ENCODE data around the gene DAPK3.
"Not testable (repeated sequence)": the region's sequence is repeated elsewhere in the genome, so short reads cannot be mapped to it uniquely, and the experiment has no call there.

Gene DAPK3

DNA sequence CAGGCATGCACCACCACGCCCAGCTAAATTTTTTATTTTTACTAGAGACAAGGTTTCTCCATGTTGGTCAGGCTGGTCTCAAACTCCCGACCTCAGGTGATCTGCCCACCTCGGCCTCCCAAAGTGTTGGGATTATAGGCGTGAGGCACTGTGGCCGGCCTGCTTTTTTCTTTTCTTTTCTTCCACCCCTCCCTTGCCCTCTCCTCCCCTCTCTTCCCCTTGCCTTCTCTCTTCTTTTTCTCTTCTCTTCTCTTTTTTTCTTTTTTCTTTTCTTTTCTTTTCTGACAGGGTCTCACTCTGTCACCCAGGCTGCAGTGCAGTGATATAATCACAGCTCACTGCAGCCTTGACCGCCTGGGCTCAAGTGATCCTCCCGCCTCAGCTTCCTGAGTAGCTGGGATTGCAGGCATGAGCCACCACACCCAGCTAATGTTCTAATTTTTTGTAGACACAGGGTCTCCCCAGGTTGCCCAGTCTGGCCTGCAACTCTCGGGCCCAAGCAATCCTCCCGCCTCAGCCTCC lies 18.1 kb downstream of the DAPK3 start:
- DNase-seq, result not testable (repeated sequence)

DNA sequence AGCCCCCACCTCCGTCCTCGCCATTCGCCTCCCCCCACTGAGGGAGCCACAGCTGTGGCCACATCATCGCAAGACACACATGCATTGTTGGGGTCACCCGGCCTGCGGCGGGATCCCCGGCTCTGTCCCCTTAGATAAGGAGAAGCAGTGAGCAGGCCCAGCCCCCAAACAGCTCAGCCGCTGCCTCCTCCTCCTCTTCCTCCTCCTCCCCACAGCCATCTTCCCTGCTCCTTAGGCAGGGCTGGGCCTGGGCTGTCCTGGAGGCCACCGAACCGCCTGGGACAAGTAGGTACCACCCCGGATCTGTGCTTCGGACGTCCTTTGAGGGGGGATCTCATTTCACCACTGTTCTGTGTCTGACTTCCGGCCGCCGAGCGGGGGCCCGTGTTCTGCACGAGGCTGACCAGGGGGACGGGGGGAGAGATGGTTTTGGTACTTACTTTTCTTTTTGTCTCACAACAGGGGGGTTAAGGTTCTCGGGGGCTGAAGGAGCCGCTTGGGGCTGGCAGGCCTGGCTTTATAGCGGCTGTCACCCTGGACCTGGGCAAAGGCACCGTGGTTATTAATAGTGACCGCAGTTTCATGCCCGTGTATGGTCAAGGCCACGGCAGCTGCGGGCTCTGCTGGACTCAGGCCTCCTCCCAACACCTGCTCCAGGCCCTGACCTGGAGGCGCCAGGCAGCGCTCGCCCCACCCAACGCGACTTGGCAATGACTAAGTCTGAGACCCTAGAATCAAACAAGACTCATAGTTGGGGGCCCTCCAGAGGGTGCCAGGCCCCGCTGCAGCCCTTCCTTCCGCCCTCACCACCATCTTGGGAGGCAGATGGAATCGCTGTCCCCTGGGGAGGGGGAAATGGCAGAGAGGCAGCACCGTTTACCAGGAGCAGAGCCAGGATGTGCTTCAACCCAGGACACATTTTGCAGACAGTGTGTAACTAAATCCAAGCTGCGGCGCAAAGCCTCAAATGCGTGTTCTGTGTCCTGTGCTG lies 19.7 kb downstream of the DAPK3 start:
- DNase-seq, result no peak

DNA sequence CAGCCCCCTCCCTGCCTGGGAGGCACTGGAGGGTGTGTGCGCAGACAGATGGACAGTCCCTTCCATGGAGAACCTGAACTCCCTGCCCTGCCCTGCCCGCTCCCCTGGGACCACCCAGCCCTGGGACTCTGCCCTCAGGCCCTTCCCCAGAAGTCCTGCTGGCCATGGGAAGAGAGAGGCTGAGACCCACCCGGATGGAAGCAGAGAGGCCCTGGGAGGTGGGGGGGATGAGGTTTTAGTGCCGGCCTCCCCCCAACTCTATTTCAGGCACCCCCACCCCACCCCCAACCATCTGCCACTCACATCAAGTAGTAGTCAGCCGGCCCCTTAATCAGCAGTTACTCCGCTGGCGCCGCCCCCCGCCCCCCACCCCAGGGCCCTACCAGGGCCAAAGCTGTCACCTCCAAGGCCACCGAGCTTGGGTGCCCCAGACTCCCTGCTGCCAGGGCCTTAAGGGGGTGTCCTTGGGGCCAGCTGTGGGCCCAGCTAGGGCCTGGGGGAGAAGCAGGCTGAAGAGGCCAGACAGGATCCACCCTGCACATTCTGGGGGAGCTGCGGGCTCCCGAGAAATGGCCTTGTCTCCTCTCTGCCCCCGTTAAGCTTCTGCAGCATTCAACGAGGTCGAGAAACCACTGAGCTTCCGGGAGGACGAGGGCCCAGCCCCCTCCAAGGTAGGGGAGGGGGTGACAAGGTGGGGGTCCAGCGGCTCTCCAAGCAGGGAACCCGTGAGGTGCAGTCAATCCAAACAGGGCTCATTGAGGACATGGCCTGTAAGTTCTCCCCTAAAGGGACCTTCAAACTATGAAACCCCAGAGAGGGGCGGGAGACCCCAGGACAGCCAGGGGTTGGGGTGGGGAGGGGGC lies 20.7 kb downstream of the DAPK3 start:
- DNase-seq, result no peak

DNA sequence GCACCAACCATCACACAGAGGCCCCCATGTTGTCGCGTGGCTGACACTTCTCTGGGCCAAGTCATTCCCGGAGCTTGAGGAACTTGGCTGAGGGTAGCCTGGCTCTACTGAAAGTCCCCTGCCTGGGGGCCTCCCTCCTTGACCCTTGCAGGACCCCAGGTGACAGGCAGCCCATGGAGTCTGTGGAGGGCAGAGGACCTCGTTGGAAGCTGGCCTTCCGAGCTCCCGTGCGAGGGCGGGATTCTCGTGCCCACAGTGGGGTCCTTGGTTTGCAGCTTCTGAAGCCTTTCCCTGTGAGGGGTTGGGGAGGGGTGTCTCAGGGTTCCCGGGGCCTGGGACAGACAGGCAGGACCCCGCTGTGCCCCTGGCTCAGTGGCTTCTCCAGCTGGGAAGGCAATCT lies 21.6 kb downstream of the DAPK3 start:
- no peak for DNase-seq

DNA sequence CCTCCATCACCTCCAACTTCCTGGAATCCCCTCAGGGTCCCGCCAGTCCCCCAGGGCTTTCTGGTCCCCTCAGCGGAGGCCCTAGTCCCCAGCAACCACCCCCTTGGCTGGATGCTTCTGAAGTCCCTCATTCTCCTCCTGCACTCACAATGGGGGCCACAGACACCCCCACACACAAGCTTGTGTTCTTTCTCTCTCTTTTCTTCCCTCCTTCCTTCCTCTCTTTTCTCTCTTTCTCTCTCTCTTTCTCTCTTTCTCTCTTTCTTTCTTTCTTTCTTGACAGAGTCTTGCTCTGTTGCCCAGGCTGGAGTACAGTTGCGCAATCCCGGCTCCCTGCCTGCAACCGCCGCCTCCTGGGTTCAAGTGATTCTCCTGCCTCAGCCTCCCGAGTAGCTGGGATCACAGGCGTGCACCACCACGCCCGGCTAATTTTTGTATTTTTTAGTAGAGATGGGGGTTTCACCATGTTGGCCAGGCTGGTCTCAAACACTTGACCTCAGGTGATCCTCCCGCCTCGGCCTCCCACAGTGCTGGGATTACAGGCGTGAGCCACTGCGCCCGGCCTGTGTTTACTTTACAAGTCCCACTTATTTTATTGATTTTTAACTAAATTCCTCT lies 23.5 kb downstream of the DAPK3 start:
- DNase-seq, result not testable (repeated sequence)

DNA sequence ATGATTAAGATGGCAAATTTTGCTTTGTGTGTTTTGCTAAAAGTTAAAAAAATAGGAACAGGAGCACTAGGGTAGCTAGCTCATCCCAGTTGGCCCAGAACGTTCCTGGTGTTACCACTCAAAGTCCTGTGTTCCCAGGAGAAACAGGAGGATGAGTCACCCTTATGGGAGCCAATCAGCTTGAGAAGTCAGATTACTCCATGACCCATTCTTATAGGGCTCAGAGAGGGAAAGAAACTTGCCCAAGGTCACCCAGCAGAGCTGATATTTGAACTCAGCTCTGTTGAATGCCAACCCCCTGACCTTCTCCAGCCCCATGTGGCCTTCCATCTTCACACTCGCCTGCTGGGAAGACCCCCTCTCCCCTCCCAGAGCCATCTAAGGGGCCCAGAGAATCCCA lies 25.1 kb downstream of the DAPK3 start:
- no peak for DNase-seq

DNA sequence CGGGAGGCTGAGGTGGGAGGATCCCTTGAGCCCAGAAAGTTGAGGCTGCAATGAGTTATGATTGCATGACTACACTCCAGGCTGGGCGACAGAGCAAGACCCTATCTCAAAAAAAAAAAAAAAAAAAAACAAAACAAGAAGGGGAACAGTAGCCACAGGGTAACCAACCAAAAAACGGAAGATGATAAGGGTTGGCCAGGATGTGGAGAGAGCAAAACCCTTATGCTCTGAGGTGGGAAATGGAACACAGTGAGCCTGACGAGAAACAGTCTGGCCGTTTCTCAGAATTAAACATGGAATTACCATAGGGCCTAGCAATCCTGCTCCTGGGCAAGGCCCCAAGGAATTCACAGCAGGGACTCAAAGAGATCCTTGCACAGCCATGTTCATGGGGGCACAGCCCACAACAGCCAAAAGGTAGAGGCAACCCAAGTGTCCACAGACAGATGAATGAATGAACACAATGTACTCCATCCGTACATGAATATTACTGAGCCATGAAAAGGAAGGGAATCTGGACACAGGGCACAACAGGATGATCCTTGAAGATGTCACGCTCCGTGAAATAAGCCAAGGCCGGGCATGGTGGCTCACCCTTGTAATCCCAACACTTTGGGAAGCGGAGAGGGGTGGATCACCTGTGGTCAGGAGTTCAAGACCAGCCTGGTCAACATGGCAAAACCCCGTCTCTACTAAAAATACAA lies 26.7 kb downstream of the DAPK3 start:
- DNase-seq, result no peak

DNA sequence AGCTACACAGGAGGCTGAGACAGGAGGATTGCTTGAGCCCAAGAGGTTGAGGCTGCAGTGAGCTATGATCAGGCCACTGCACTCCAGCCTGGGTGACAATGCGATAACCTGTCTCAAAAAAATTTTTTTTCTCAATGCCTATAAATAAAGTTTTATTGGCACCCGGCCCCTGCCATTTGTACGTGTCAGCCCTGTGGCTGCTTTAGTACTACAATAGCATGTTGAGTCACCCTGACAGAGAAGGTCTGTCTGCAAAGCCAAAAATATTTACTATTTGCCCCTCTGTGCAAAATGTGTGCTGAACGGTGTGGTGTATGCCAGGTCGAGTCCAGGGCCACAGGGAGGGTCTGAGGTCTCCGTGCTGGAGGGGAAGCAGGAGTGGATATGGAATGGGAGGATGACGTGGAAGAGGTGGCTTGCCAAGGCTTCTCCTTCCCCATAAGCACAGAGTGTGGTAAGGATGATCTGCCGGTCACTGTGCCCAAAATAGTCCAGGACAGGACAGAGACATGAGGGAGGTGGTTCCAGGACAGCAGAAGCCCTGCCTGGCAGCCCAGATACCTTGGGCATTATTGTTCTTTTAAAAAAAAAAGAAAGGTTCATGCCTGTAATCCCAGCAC lies 28.0 kb downstream of the DAPK3 start:
- no peak for DNase-seq

DNA sequence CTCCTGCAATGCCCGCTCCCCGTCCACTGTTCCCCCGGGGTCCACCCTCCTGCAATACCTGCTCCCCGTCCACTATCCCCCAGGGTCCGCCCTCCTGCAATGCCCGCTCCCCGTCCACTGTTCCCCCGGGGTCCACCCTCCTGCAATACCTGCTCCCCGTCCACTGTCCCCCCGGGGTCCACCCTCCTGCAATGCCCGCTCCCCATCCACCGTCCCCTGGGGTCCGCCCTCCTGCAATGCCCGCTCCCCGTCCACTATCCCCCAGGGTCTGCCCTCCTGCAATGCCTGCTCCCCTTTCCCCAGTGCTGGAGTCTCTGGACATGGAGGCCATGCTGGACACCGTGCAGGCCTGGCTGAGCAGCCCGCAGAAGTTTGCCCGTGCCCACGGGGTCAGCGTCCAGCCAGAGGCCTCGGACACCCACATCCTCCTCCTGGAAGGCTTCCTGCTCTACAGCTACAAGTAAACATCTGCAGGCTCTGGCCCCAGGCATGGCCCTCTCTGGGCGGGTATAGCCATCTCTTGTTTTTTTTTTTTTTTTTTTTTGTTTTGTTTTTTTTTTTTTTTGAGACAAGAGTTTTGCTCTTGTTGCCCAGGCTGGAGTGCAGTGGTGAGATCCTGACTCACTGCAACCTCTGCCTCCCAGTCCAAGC lies 32.5 kb downstream of the DAPK3 start:
- not testable (repeated sequence) for DNase-seq

DNA sequence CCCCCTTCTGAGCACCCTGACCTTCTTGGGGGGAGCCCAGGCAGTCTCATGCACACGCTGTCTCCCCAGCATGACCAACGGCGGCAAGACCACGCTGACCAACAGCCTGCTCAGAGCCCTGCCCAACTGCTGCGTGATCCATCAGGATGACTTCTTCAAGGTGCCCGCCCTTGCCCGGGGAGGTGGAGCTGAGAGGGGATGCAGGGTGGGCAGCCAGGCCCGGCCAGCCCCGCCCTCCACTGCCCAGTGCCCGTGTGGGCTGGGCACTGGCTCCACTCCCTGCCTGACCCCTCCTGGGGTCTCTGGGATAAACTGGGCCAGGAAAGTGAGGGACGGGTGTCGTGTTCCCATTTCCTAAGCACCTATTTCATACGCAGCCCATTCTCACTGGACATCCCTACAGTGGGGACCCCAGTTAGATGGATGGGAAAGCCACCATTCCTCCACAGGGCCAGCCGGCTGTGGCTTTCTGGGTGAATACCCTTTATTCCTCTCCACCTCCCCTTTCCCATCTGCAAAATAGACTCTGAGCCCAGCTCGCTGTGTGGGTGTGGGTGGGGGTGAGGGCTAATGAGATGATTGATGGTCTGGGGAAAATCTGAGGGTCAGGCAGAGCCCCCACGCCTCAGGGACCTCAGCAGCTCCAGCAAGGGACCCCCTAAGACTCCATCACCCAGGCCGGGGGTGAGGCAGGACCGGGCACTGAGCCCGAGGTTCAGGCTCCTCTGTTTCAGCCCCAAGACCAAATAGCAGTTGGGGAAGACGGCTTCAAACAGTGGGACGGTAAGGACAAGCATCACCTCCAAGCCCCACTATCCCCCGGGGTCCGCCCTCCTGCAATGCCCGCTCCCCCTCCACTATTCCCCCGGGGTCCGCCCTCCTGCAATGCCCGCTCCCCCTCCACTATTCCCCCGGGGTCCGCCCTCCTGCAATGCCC lies 34.1 kb downstream of the DAPK3 start:
- DNase-seq, result no peak

DNA sequence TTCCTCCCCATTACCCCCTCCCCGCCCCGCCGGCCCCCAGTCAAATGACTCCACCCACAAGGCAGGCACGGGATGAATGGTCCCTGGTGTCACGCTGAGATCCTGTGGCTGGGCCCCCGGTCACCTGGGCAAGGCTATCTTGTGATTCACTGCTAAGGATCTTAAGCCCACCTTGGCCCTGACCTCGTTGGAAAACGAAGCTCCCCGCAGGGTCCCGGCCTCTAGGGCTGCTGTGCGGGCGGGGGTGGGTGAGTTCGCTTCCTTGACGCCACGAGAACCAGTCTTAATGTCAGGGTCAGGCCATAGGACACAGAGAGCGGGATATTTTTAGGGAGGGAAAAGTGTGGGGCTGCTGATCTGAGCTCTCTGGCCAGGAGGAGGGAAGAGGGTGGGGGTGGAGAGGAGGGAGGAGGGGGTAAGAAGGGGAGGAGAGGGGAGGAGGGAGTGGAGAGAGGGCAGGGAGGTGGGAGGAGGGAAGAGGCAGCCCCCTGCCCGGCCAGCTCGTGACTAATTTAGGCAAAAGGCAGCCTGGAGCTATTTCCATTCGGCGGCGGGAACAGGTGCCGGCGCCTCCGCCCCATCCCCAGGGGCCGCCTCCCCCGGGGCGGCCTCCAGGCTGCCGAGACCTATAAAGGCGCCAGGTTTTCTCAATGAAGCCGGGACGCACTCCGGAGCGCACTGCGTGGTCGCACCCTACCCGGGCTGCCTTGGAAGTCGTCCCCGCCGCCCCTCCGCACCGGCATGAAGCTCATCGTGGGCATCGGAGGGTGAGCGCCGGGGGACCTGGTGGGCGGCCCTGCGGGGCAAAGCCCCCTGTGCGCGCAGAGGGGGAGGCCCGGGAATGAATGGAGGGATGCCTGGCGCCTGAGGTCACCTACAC lies 37.7 kb downstream of the DAPK3 start, which contains the start of gene NMRK2:
NMRK2 (plus strand) TSS at position 139 of the 880 bp plus-strand sequence; CDS start at position 742, 603 bp downstream.
- DNase-seq, result no peak

DNA sequence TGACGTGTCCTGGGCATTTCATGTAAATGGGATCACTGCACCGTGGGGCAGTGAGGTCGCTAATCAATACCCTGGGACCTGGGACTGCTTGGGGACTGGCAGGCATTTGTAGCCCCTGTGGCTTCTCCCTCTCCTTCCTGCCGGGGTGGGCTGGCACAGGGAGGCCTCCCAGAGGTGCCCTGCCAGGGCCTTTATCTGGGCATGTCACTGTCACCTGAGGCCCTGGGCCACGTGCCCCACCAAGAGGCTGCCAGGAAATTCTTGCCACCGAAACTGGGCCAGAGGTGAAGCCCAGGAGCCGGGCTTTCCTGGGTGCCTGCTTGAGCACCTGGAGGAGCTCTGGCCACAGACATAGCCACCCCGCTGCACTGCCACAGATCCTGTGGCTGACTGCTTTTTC lies 39.9 kb downstream of the DAPK3 start:
- no peak for DNase-seq

DNA sequence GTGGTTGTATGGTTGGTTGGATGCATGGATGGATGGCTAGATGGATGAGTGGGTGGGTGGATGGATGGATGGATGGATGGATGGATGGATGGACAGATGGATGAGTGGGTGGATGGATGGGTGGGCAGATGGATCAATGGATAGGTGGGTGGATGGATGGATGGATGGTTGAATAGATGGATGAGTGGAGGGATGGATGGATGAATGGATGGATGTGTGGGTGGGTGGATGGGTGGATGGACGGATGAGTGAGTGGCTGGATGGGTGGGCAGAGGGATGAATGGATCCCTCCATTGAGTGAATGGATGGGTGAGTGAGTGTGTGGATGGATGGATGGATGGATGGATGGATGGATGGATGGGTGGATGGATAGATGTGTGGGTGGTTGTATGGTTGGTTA lies 47.0 kb downstream of the DAPK3 start:
- DNase-seq, result no peak

DNA sequence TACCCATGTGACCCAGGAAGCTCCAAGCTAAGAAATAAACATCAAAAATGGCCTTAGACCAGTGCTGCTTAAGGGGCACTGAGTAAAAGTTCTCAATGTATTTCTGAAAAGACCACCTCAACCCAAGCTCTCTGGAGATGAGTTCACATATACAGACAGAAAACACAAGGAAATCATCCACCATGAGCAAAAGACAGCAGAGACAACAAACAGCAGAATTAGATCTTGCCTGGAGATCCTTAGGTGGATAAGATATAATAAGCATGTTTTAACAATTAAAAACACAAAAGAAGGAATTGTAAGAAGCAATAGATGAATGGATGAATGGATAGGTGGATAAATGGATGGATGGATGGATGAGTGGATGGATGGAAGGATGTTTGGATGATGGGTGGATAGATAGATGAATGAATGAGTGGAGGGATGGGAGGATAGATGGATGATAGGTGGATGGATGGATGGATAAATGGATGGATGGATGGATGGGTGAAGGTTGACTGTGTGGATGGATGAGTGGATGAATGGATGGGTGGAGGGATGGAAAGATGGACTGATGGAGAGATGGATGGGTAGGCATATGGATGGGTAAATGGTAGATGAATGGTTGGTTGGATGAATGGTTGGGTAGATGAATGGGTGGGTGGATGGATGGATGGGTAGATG lies 47.7 kb downstream of the DAPK3 start:
- no peak for DNase-seq

DNA sequence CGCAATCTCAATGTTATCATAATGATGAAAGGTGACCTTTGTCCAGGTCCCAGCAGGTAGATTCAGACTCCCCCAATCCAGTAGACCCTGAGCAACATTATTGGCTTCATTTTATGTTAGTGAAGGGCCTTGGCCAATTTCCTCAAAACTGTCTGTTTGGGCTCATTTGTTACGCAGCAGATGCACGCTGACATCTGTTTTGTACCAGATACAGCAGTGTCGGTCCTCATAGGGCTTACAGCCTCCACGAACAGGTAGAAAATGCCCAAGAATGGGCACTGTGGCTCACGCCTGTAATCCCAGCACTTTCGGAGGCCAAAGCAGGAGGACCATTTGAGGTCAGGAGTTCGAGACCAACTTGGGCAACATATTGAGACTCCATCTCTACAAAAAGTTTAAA lies 51.1 kb downstream of the DAPK3 start:
- no peak for DNase-seq

DNA sequence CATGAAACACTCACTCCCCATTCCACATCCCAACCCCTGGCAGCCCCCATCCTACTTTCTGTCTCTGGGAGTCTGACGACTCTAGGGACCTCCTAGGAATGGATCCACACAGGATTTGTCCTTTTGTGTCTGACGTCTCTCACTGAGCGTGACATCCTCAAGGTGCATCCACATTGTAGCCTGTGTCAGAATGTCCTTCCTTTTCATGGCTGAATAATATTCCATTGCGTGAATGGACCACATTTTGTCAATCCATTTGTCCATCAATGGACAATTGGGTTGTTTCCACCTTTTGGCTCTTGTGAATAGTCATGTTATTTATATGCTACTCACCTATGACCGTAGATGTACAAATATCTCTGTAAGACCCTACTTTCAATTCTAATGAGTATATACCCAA lies 54.9 kb downstream of the DAPK3 start:
- no peak for DNase-seq

DNA sequence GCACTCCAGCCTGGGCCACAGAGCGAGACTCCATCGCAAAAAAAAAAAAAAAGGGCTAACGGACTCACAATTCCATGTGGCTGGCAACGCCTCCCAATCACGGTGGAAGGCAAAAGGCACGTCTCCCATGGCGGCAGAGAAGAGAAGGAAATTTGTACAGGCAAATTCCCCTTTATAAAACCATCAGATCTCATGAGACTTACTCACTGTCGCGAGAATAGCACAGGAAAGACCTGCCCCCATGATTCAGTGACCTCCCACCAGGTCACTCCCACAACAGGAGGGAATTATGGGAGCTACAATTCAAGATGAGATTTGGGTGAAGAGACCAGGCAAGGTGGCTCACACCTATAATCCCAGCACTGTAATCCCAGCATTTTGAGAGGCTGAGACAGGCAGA lies 56.7 kb downstream of the DAPK3 start:
- no peak for DNase-seq

DNA sequence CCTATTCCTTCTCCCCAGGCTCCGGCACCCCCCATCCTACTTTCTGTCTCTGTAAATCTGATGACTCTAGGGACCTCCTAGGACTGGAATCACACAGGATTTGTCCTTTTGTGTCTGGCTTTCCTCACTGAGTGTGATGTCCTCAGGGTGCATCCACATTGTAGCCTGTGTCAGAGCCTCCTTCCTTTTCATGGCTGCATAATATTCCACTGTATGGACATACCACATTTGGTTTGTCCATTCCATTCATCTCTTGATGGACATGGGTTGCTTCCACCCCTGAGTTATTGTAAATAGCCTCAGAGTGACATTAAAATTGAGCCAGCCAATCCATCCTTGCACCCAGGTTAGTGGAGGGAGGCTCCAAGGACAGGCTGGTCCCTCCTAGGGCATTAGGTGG lies 60.8 kb downstream of the DAPK3 start:
- no peak for DNase-seq

All from inflammatory macrophage treated with lipopolysaccharide for 4 hours (primary cell).